K562 (cell line): ENCODE data around the gene SHOC1. TPM values are rescaled to one million over a fixed set of nuclear protein-coding genes. Genes with fewer than 3 reads are reported as not detected.

Experiments
- ATF3 ChIP-seq, 2 experiments: fragments of 450-650 bp in 1 of 2; sonication (generic) in 1 of 2; formaldehyde crosslinking in 1 of 2; IDR thresholded peaks in 1 of 2; conservative IDR thresholded peaks in 1 of 2; 2 replicates each; pipeline versions ENCODE4 v1.6.1 to v1.8.1; 2016 to 2023; ENCODE audit warnings: mild to moderate bottlenecking in 2 of 2, moderate library complexity in 2 of 2, inconsistent platforms in 1 of 2, missing genetic modification reagents in 1 of 2
- CBFB ChIP-seq: sonication (generic); formaldehyde crosslinking; IDR thresholded peaks from 2 replicates; pipeline ENCODE4 v1.4.0; 2020; ENCODE audit warnings: mild to moderate bottlenecking, missing genetic modification reagents
- CEBPG ChIP-seq, 3 experiments: fragments of 200-800 bp in 1 of 3; sonication (Bioruptor generic) in 1 of 3; sonication (generic) in 1 of 3; formaldehyde crosslinking in 1 of 3; IDR thresholded peaks in 2 of 3; conservative IDR thresholded peaks in 1 of 3; 2 replicates each; pipeline versions ENCODE4 v1.6.1 to v1.8.0; 2016 to 2022; ENCODE audit warnings: missing compliant biosample characterization in 2 of 3, missing genetic modification characterization in 2 of 3, mild to moderate bottlenecking in 1 of 3, missing genetic modification reagents in 1 of 3
- CUX1 ChIP-seq: fragments of 200-800 bp; sonication (Bioruptor generic); IDR thresholded peaks from 2 replicates; pipeline ENCODE4 v1.6.1; 2016; ENCODE audit warnings: missing genetic modification characterization, missing compliant biosample characterization
- GABPB1 ChIP-seq: sonication (generic); formaldehyde crosslinking; IDR thresholded peaks from 2 replicates; pipeline ENCODE4 v1.8.0; 2022; ENCODE audit warnings: mild to moderate bottlenecking, missing genetic modification reagents
- KLF6 ChIP-seq: fragments of 250-450 bp; sonication (Bioruptor Pico); IDR thresholded peaks from 2 replicates; pipeline ENCODE4 v1.4.0; 2020; ENCODE audit warnings: mild to moderate bottlenecking, moderate library complexity, borderline replicate concordance
- MAFF ChIP-seq: IDR thresholded peaks from 2 replicates; pipeline ENCODE4 v1.6.1; 2012; ENCODE audit warnings: low read length, improper control_type of control experiment
- MTF1 ChIP-seq: fragments of 250-450 bp; sonication (Bioruptor Pico); IDR thresholded peaks from 2 replicates; pipeline ENCODE4 v1.9.0; 2021; ENCODE audit warnings: moderate library complexity, mild to moderate bottlenecking, inconsistent platforms, borderline replicate concordance
- NFRKB ChIP-seq: fragments of 450-650 bp; IDR thresholded peaks from 2 replicates; pipeline ENCODE4 v1.6.1; 2016; ENCODE audit warnings: low read depth
- THAP7 ChIP-seq: fragments of 250-450 bp; sonication (Bioruptor Pico); IDR thresholded peaks from 2 replicates; pipeline ENCODE4 v1.5.0; 2021
- polyA plus RNA-seq, 8 experiments: library from polyadenylated mRNA; depleted of rRNA in 4 of 8; stranded (reverse) in 5 of 8; unstranded in 3 of 8; fragments of >200 nt; fragmentation: Nextera tagmentation in 2 of 8; fragmentation: Illumina TruSeq in 1 of 8; extraction: Ambion mirVana in 2 of 8; extraction: Trizol in 1 of 8; gene quantifications; 2 replicates each; pipeline versions ENCODE4 v1.2.1 to v1.2.3, GENCODE V29; 2011 to 2014; ENCODE audit warnings: inconsistent platforms in 1 of 8, missing spikeins in 1 of 8
- total RNA-seq, 7 experiments: library from RNA; depleted of rRNA in 6 of 7; stranded (reverse); fragments of >200 nt in 6 of 7; fragmentation: Illumina TruSeq in 2 of 7; extraction: Trizol in 2 of 7; gene quantifications; 2 replicates each; pipeline versions ENCODE4 v1.2.1 to v1.2.3, GENCODE V29; 2011 to 2021; ENCODE audit warnings: low replicate concordance in 1 of 7

The SHOC1 gene
- total and polyA plus RNA-seq, 9 of the 15 experiments (the other 6 are each of a cell fraction or from before 2014, with no cell fraction given) = 0.03 to 0.09 (median 0.04) TPM; not detected in 6

- TF ChIP-seq CUX1 (CRISPR knock-in tag) (no peak), KLF6 (CRISPR knock-in tag) (no peak), CBFB (CRISPR knock-in tag) (no peak), CEBPG (CRISPR knock-in tag; IDR thresholded peaks at IDR 0.05) (0 out of 2 replicates have a peak, but pooled peaks have one; percentile 11), CEBPG (tag; conservative IDR thresholded peaks at IDR 0.05 in 1 of 2, IDR thresholded peaks at IDR 0.05 in 1 of 2) (no peak), MTF1 (CRISPR knock-in tag) (no peak), ATF3 (IDR thresholded peaks at IDR 0.05) (peak; percentile 44; the same call in 1 of the 2 replicates), ATF3 (CRISPR knock-in tag; conservative IDR thresholded peaks at IDR 0.05) (no peak), NFRKB (no peak), THAP7 (no peak), MAFF (no peak), GABPB1 (no peak)
Observed at GRCh38 chr9:111839387-111839786, 44.6 kb upstream of the SHOC1 start (continued).
